GM21528 (cell line): ENCODE results near the gene S100A4.
"Not testable (repeated sequence)": the region's sequence is repeated elsewhere in the genome, so short reads cannot be mapped to it uniquely, and the experiment has no call there.

Experiments used
- ATAC-seq: cut with Tn5 transposase; IDR thresholded peaks from one replicate; pipeline ENCODE4 v1.9.1; 2021; ENCODE audit warnings: mild to moderate bottlenecking, moderate library complexity; ENCODE audit not compliant: unreplicated experiment, low FRiP score

Gene S100A4

DNA sequence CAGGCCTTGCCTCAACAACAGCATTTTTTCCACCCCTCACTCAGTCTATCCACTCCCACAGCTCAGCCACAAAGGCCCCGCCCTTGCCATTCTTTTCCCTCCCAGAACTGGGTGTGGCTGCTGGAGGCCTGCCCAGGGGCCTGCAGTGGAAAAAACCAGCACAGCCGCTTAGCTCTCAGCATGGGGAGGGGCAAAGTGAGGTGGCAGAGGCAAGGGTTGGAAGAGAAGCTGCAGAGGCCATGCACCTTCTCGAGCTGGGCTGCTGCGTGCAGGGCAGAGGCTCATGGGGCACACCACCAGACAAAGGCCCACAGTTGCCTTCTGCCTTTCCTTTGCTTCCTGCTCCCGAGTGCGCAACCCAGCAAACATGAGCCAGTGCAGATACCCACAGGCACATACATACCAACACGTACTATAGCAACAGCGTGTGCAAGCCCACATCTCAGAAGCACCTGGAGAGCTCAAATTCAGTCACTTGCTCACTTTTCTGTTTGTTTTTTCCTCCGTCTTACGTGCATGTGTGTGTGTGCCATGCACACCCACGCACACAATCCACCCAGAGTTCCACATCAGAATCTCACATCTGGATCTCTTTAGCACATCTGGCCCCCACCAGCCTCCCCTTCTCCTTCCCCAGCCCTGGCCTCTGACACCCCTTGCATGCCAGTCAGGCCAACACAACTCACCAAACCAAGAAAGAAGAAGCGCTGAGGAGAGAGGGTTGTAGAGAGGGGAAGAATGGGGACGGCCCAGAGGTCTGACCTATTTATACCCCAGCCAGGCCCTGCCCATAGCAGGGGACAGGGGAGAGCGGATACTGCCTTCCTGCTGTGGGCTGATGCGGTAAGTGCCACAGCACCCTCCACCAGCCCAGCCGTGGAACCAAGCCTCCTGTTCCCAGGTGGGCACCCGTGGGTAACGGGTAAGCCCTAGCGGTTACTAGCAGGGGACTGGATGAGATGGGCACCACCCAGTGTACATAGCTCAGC is at the start of gene S100A4:
S100A4 (minus strand) TSS at position 740 of the 989 bp plus-strand sequence. CDS start 1,012 bp downstream, outside the sequence.
- ATAC-seq: peak; percentile 48

- ATAC-seq: no peak
These were observed 47.1 kb upstream of the S100A4 start for GRCh38 chr1:153592748-153593147.

- no peak for ATAC-seq
These were observed 42.9 kb upstream of the S100A4 start for GRCh38 chr1:153588482-153588881.

DNA sequence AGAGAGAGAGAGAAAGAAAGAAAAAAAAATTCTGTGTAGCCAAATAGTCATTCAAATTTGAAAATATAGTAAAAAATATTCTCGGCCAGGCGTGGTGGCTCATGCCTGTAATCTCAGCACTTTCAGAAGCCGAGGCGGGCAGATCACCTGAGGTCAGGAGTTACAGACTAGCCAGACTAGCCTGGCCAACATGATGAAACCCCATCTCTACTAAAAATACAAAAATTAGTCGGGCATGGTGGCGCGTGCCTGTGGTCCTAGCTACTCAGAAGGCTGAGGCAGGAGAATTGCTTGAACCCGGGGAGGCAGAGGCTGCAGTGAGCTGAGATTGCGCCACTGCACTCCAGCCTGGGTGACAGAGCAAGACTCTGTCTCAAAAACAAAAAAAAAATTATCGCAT is 42.4 kb upstream of the S100A4 start:
- not testable (repeated sequence) for ATAC-seq

GRCh38 chr1:153587314-153587713 is 41.7 kb upstream of the S100A4 start:
- ATAC-seq: no peak

- ATAC-seq: no peak
These were observed 40.7 kb upstream of the S100A4 start for GRCh38 chr1:153586347-153586746.

DNA sequence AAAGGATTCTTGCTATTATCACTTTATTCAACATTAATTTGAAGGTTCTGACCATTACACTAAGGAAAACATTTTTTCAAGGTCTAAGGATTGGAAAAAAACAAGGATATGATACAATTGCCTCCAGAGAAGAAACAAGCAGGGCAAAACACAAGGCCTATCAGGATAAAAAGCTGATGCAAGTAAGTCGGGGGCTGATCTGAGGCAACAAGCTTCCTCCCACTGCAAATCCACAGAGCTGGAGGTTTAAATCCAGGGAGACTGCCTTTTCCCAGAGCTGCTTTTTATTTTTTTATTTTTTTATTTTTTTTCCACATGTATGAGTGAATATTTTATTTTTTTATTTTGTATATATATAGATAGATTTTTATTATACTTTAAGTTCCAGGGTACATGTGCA is 39.4 kb upstream of the S100A4 start:
- ATAC-seq: no peak

DNA sequence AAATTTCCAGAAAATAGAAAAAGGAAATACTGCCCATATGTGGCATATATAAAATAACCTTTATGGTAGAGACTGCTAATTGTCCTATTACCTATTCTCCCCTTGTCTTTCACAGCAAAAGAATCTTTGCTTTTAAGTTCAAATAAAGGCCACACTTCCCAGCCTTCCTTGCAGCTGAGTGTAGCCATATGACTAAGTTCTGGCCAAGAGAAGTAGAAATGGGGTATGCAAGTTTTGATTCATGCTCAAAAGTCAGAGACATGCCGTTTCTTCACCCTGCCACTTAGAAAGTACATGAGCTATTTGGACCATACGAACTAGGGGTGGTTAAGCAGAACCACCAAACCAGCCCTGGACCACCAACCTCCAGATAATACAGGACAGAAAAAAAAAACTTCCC is 38.4 kb upstream of the S100A4 start:
- ATAC-seq: no peak

- not testable (repeated sequence) for ATAC-seq
These were observed 37.9 kb upstream of the S100A4 start for GRCh38 chr1:153583514-153583913.

GRCh38 chr1:153582836-153583235 is 37.2 kb upstream of the S100A4 start:
- ATAC-seq: not testable (repeated sequence)

DNA sequence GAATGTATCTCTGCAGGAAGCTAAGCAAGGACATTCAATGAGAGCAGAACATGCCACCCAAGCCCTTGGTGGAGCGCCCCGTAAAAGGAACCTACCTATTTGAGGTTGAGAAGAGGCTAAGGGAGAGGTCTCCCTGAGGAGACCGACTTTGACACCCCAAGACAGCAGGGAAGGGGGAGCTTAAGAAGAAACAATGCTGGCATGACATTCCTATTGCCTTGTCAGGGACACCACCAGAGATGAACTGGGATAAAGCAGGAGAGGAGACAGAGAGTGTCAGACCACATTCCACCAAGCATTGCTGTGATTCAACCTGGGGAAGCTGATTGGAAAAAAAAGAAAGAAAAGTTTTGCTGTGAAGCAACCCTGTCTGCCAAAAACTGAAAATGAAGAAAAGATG is 33.3 kb upstream of the S100A4 start:
- no peak for ATAC-seq

DNA sequence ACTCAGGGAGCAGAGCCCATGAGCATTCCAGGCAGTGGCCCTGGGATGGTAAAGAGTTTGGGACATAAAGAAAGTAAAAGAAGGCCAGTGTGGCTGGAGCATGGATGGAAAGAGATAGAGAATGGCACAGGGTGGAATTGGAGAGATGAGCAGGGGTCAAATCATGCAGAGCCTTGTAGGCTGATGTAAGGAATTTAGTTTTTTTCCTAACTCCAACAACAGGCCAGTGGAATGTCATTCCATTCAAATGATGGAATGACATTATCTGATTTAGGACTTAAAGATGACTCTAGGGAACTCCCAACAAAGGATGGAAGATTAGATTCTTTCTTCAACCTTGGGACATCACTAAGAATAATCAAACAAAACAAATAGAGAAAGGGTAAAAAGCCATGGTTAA is 32.9 kb upstream of the S100A4 start:
- no peak for ATAC-seq

- no peak for ATAC-seq
These were observed 32.0 kb upstream of the S100A4 start for GRCh38 chr1:153577624-153578051.

GRCh38 chr1:153577138-153577537 is 31.5 kb upstream of the S100A4 start:
- no peak for ATAC-seq

DNA sequence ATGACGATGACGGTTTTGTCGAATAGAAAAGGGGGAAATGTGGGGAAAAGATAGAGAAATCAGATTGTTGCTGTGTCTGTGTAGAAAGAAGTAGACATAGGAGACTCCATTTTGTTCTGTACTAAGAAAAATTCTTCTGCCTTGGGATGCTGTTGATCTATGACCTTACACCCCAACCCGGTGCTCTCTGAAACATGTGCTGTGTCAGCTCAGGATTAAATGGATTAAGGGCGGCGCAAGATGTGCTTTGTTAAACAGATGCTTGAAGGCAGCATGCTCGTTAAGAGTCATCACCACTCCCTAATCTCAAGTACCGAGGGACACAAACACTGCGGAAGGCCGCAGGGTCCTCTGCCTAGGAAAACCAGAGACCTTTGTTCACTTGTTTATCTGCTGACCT is 29.9 kb upstream of the S100A4 start:
- not testable (repeated sequence) for ATAC-seq

- not testable (repeated sequence) for ATAC-seq
These were observed 29.5 kb upstream of the S100A4 start for GRCh38 chr1:153575081-153575491.

- ATAC-seq: no peak
These were observed 27.7 kb upstream of the S100A4 start for GRCh38 chr1:153573351-153573750.

DNA sequence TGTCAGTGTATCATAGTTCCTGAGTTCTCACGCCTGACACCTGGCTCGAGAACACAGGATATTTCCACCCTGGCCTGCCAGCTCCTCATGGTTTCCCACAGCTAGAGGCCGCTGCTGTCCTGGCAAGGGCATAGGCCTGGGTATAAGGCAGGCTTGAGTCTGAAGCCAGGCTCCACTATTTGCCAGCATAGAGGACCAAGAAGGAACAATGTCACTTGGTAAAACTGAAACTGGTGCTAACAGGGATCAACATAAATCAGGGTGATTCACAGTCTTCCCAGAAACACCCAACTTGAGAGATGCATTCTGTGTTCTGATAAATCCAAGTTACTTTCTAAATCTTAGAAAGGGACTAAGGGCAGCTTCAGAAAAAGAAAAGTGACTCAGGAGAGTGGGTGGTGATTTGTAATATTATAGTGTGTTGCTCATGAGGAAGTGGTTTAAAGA is 27.0 kb upstream of the S100A4 start:
- no peak for ATAC-seq

GRCh38 chr1:153571706-153572105 is 26.1 kb upstream of the S100A4 start:
- no peak for ATAC-seq

- no peak for ATAC-seq
These were observed 25.3 kb upstream of the S100A4 start for GRCh38 chr1:153570874-153571273.

- ATAC-seq: no peak
These were observed 23.9 kb upstream of the S100A4 start for GRCh38 chr1:153569465-153569864.
